Stimulated activated naive CD8-positive, alpha-beta T cell treated with anti-CD3 and anti-CD28 coated beads, Interleukin-15, Interleukin-2, amounts not matched to agents 100 U/mL and 50 U/mL, for 24 hours (primary cell): Measurements from ENCODE around the gene ANKRD11.
"Not testable (repeated sequence)": the region's sequence is repeated elsewhere in the genome, so short reads cannot be mapped to it uniquely, and the experiment has no call there.

Experiments
- ATAC-seq: fragments of 150-1000 bp; cut with Tn5 transposase; one replicate; pipeline ENCODE4 v1.10.0; 2021
- DNase-seq: peaks from one replicate; pipeline ENCODE4 v3.0.0; 2021

The ANKRD11 gene

DNA sequence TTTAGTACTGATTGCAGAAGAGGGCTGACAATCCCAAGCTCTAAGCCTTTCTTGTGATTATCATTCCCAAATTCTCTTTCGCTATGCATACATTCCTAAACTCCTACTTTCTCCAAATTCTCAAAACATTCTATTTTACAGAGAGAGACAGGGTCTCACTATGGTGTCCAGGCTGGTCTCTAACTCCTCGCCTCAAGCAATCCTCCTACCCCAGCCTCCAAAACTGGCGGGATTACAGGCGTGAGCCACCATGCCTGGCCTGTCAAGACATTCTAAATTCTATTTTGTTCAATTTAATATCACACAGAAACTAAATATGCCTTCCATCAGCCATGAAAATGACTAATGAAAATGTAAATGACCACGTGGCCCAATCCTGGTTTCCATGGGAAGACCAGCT lies 39.8 kb downstream of the ANKRD11 start:
- no peak for ATAC-seq
- no peak for DNase-seq

- ATAC-seq (no peak), DNase-seq (no peak)
Measured at GRCh38 chr16:89449726-89450335, 40.5 kb downstream of the ANKRD11 start.

DNA sequence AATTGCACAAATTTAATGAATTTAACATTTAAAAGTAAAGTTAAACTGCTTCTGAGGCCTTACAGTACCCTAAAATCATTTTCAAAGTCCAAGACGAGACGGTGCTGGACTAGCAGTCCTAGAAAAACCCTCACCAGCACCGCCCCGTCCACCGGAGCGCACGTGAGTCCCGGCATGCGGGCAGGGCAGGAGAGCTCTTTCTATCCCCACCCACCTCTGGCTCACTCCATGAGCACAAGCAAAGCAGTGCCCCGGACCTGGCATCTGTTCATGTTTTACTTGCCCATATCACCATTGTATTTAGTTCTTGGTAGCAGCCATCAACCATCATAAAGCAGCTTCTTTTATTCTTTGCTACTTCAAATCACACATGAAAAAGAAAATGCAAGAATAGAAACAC lies 41.7 kb downstream of the ANKRD11 start:
- DNase-seq, result no peak
- no peak for ATAC-seq

GRCh38 chr16:89446975-89447293 lies 43.4 kb downstream of the ANKRD11 start:
- no peak for DNase-seq
- no peak for ATAC-seq

GRCh38 chr16:89446136-89446974 lies 44.0 kb downstream of the ANKRD11 start:
- DNase-seq (peak; percentile 38), ATAC-seq (peak; percentile 48)

DNA sequence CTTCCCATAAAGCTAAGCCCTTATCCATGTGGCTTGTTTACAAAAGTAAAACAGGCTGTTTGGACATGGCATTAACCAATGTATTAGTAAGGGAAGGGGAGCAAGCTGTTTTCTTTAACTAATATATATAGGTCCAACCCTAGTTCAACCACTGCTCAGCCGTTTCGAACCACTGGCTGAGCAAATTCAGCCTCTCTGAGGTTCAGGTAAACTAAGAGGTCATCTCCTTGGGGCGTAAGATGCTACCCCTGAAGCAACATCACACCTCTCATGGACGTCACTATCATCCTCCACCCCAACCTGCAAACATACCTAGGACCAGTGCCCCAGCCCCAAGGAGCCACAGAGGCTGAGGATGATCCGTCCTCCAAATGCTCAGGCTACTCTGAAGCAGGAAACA lies 45.2 kb downstream of the ANKRD11 start:
- no peak for ATAC-seq
- no peak for DNase-seq

DNA sequence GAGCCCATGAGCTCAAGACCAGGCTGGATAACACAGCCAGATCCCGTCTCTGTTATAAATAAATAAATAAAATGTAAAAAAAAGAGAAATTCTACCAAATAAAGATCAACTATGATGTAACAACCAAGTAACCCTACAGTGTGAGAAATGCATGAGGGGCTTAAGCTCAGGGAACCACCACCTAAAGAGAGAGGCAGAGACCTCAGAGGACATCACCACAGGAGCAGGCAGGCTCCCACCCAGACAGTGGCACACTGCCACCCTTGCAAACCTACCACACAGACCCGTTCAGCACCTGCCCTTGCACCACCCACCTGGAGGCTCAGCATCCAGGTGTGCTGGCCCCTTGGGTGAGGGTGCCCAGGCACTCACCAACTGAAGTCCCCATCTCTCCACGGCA lies 45.6 kb downstream of the ANKRD11 start:
- DNase-seq (no peak), ATAC-seq (no peak)

- DNase-seq (no peak), ATAC-seq (no peak)
Measured at GRCh38 chr16:89444151-89444723, 46.1 kb downstream of the ANKRD11 start.

DNA sequence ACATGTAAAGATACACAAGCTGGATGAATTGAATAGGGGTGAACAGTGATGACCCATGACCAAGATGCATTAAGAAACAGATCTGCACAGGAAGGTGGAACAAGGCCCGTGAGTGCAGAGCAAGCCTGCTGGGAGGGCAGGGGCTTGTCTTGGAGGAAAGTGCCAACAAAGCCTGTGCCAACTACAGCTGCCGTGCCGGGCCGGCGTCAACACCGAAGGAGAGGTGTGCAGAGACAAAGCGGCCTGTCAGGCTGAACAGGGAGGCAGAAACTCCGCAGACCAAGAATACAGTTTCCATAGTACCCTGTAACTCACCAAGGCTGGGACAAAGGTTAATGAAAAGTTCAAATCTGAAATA lies 46.7 kb downstream of the ANKRD11 start:
- no peak for ATAC-seq
- no peak for DNase-seq

DNA sequence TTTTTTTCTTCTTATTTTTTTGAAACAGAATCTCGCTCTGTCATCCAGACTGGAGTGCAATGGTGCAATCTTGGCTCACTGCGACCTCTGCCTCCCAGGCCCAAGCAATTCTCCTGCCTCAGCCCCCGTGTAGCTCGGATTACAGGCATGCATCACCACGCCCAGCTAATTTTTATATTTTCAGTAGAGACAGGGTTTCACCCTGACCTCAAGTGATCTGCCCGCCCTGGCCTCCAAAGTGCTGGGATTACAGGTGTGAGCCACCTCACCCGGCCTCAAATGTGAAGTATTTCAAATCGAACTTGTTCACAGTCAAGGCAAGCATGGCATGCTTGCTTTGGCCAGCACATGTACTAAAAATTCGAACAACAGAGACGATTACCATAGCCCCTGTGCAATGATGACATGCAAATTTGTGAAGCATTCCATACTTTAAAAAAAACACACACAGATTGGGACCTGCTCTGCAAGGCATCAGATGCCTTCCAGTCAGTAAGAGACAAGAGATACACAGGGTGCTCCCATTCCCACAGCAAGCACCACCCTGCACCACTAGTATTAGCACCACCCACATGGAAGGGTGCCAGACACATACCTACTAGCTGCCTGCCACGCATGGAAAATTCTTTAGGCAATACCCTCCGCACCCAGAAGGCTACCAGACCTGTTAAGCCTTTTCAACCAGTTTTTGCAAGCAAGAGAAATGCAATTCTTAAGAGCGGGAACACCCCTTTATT lies 47.2 kb downstream of the ANKRD11 start:
- DNase-seq, result no peak
- ATAC-seq, result no peak

DNA sequence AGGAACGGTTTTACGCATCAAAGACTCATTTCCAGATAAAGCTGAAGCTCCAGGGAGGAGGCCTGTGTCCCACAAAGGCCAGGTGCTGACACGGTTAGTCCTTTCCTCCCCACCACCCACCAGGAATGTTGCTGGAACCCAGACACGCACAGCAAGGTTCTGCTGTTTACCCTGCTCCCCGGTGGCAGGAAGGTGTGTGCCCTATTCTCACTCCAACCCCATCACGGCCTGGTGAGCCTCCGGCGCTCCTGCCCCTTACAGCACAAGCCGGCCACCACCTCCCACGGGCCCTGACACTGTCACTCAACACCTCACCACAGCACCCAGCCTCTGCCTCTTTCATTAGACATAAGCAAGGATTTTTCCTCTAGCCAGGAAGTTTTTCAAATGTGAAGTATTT lies 47.8 kb downstream of the ANKRD11 start:
- no peak for ATAC-seq
- DNase-seq, result peak; percentile 30

DNA sequence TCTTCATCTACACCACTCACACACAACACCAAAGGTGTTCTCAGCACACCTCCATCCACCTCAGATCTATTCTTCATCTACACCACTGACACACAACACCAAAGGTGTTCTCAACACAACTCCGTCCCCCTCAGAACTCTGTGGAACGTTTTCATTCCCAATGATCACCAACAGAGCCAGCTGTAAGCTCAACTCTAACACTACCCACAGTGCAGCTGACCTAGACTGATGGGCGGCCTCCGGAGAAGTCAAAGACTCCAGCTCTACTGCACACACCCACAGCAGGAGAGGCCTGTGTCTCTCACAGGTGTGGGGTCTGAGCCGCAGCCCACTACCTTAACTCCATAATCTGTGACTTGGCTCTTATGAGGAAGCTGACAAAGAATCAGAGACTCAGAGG lies 50.7 kb downstream of the ANKRD11 start:
- ATAC-seq, result no peak

GRCh38 chr16:89437991-89438390 lies 52.4 kb downstream of the ANKRD11 start:
- no peak for ATAC-seq
- no peak for DNase-seq

More for the DNA sequence above, 50.7 kb downstream of the ANKRD11 start:
- no peak for DNase-seq

DNA sequence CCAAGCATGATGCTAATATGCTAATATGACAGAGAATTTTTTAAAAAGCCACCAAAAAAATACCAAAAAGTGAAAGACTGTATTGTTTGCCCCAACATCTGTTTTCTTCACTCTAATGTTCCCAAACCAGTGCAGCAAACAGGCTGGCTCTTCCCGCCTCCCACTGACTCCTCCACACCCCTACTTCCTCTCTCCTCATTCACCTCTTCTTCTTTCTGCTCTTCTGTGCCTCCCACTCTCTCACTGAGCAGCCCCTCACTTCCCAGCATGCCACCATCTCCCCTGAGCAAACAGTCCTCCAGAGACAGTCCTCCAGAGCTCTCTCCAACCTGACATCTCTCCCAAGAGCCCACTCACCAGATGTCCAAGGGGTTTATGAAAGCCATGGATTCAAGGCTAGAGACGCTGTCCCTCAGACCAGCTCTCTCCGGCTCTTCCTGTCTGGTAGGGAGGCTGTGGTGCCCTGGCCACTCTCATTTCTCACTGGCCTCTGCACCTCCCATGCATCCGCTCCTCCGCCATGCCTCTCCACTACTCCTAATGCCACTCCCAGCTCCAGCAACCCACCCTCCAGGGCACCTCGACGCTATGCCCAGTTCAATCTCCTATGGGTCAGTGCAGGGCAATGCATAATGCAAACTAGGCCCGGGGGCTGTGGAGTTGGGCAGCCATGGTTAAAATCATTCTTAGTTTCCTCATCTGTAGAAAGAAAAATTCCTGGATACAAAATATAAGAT lies 52.9 kb downstream of the ANKRD11 start:
- DNase-seq (no peak), ATAC-seq (no peak)

- no peak for DNase-seq
- no peak for ATAC-seq
Measured at GRCh38 chr16:89436366-89436765, 54.0 kb downstream of the ANKRD11 start.

- ATAC-seq, result not testable (repeated sequence)
Measured at GRCh38 chr16:89435059-89435458, 55.3 kb downstream of the ANKRD11 start.

GRCh38 chr16:89434490-89434889 lies 55.9 kb downstream of the ANKRD11 start:
- ATAC-seq (no peak), DNase-seq (no peak)

More at GRCh38 chr16:89435059-89435458, 55.3 kb downstream of the ANKRD11 start:
- DNase-seq, result not testable (repeated sequence)

GRCh38 chr16:89433363-89433984 lies 56.9 kb downstream of the ANKRD11 start:
- not testable (repeated sequence) for ATAC-seq, DNase-seq

DNA sequence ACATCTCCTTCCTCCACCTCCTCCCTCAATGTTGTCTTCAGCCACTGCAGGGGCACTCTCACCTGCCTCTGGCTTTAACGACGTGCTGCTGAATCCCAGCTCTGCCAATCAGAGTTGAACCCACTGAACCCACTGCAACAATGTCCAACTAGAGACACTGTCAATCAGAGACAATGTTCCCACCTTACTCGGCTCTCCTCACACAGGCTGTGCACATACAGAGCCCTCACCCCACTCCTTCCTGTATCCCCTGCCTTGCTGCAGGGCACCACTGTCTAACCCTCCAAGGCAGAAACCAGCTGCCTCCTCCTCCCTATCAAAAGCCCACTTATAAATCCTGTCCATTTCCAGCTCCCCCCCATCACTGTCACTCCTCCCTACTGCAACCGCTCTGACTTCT lies 58.7 kb downstream of the ANKRD11 start:
- ATAC-seq (peak; percentile 38), DNase-seq (no peak)

- ATAC-seq (no peak), DNase-seq (no peak)
Measured at GRCh38 chr16:89431158-89431584, 59.2 kb downstream of the ANKRD11 start.

DNA sequence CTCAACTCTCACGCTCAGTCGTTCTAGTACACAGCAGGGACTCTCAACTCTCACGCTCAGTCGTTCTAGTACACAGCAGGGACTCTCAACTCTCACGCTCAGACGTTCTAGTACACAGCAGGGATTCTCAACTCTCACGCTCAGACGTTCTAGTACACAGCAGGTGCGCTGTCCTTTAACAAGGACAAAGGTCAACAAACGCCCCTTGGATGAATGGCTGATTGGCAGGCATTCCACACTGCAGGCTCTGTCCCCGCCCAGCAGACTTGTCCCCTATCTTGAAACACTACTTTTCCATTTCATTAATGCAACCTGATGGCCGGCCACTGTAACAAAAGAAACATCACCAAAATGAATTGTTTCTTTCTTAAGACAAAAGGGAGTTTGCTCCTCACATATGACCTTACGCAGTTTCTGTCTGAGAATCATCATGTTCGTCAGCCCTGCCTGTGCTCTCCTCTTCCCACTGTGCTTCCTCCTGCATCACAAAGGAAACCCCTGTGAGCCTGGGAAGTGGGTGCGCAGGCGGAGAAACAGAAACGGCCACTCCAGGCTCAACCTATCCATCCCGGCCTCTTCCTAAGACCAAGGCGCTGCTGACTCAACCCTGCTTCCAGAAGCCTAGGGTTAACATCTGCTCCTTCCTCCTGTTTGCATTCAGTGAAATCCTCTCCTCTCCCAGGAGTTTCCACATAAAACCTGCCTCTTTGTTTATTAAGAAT lies 59.8 kb downstream of the ANKRD11 start:
- no peak for ATAC-seq
- DNase-seq, result no peak
